ENCODE data around the gene PKHD1.
"Not testable (repeated sequence)": the region's sequence is repeated elsewhere in the genome, so short reads cannot be mapped to it uniquely, and the experiment has no call there.

The PKHD1 gene

GRCh38 chr6:51865996-51866395 lies 221.4 kb downstream of the PKHD1 start:
- DNase-seq (ENCODE audit: low read depth in 1 of 2, low spot score in 1 of 2): no peak
- no peak for TF ChIP-seq JUND (IDR thresholded peaks at IDR 0.05; ENCODE audit: low read depth)
- in situ Hi-C loops (cut with HindIII; ENCODE audit: low pct_unique_long_range_greater_than_20kb, low sequenced_read_pairs): no loop called here

- in situ Hi-C loops (cut with HindIII; ENCODE audit: low pct_unique_long_range_greater_than_20kb, low sequenced_read_pairs): no loop called here
- DNase-seq (ENCODE audit: low read depth in 1 of 2, low spot score in 1 of 2): no peak
- TF ChIP-seq JUND (IDR thresholded peaks at IDR 0.05; ENCODE audit: low read depth): no peak
Measured at GRCh38 chr6:51865176-51865575, 222.2 kb downstream of the PKHD1 start.

GRCh38 chr6:51857134-51857533 lies 230.3 kb downstream of the PKHD1 start:
- in situ Hi-C loops (cut with HindIII; ENCODE audit: low pct_unique_long_range_greater_than_20kb, low sequenced_read_pairs): no loop called here
- TF ChIP-seq JUND (IDR thresholded peaks at IDR 0.05; ENCODE audit: low read depth): no peak
- no peak for DNase-seq (ENCODE audit: low read depth in 1 of 2, low spot score in 1 of 2)

- no peak for DNase-seq (ENCODE audit: low read depth in 1 of 2, low spot score in 1 of 2)
- in situ Hi-C loops (cut with HindIII; ENCODE audit: low pct_unique_long_range_greater_than_20kb, low sequenced_read_pairs): no loop called here
- no peak for TF ChIP-seq JUND (IDR thresholded peaks at IDR 0.05; ENCODE audit: low read depth)
Measured at GRCh38 chr6:51856508-51856907, 230.9 kb downstream of the PKHD1 start.

GRCh38 chr6:51855310-51856082 lies 231.9 kb downstream of the PKHD1 start:
- in situ Hi-C loops (cut with HindIII; ENCODE audit: low pct_unique_long_range_greater_than_20kb, low sequenced_read_pairs): no loop called here
- DNase-seq (ENCODE audit: low read depth in 1 of 2, low spot score in 1 of 2): peak; percentile 43 to 83

GRCh38 chr6:51854876-51855275 lies 232.5 kb downstream of the PKHD1 start:
- no peak for TF ChIP-seq JUND (IDR thresholded peaks at IDR 0.05; ENCODE audit: low read depth)
- DNase-seq (ENCODE audit: low read depth in 1 of 2, low spot score in 1 of 2): no peak
- in situ Hi-C loops (cut with HindIII; ENCODE audit: low pct_unique_long_range_greater_than_20kb, low sequenced_read_pairs): no loop called here

More at GRCh38 chr6:51855310-51856082, 231.9 kb downstream of the PKHD1 start:
- no peak for TF ChIP-seq JUND (IDR thresholded peaks at IDR 0.05; ENCODE audit: low read depth)

GRCh38 chr6:51854347-51854746 lies 233.1 kb downstream of the PKHD1 start:
- in situ Hi-C loops (cut with HindIII; ENCODE audit: low pct_unique_long_range_greater_than_20kb, low sequenced_read_pairs): no loop called here
- no peak for TF ChIP-seq JUND (IDR thresholded peaks at IDR 0.05; ENCODE audit: low read depth)
- DNase-seq (ENCODE audit: low read depth in 1 of 2, low spot score in 1 of 2): no peak

- DNase-seq (ENCODE audit: low read depth in 1 of 2, low spot score in 1 of 2); in situ Hi-C loops (cut with HindIII; ENCODE audit: low pct_unique_long_range_greater_than_20kb, low sequenced_read_pairs): not testable (repeated sequence)
Measured at GRCh38 chr6:51853109-51853508, 234.3 kb downstream of the PKHD1 start.

GRCh38 chr6:51846531-51846930 lies 240.9 kb downstream of the PKHD1 start:
- no peak for TF ChIP-seq JUND (IDR thresholded peaks at IDR 0.05; ENCODE audit: low read depth)
- DNase-seq (ENCODE audit: low read depth in 1 of 2, low spot score in 1 of 2): no peak
- in situ Hi-C loops (cut with HindIII; ENCODE audit: low pct_unique_long_range_greater_than_20kb, low sequenced_read_pairs): no loop called here

GRCh38 chr6:51844336-51844735 lies 243.1 kb downstream of the PKHD1 start:
- DNase-seq (ENCODE audit: low read depth in 1 of 2, low spot score in 1 of 2): peak; percentile 37 to 66
- in situ Hi-C loops (cut with HindIII; ENCODE audit: low pct_unique_long_range_greater_than_20kb, low sequenced_read_pairs): no loop called here
- TF ChIP-seq JUND (IDR thresholded peaks at IDR 0.05; ENCODE audit: low read depth): no peak

GRCh38 chr6:51843456-51844056 lies 243.9 kb downstream of the PKHD1 start:
- DNase-seq (ENCODE audit: low read depth in 1 of 2, low spot score in 1 of 2): no peak
- no peak for TF ChIP-seq JUND (IDR thresholded peaks at IDR 0.05; ENCODE audit: low read depth)
- in situ Hi-C loops (cut with HindIII; ENCODE audit: low pct_unique_long_range_greater_than_20kb, low sequenced_read_pairs): no loop called here

GRCh38 chr6:51842804-51843378 lies 244.5 kb downstream of the PKHD1 start:
- in situ Hi-C loops (cut with HindIII; ENCODE audit: low pct_unique_long_range_greater_than_20kb, low sequenced_read_pairs): no loop called here
- DNase-seq (ENCODE audit: low read depth in 1 of 2, low spot score in 1 of 2): no peak
- TF ChIP-seq JUND (IDR thresholded peaks at IDR 0.05; ENCODE audit: low read depth): no peak

- TF ChIP-seq JUND (IDR thresholded peaks at IDR 0.05; ENCODE audit: low read depth): no peak
- in situ Hi-C loops (cut with HindIII; ENCODE audit: low pct_unique_long_range_greater_than_20kb, low sequenced_read_pairs): no loop called here
- DNase-seq (ENCODE audit: low read depth in 1 of 2, low spot score in 1 of 2): no peak
Measured at GRCh38 chr6:51842061-51842803, 245.2 kb downstream of the PKHD1 start.
